KMS-11 (cell line): Measurements from ENCODE around the gene KNL1.

Experiments used
- H2AFZ ChIP-seq: fragments of 200-600 bp; sonication (generic); 2 replicates; pipeline ENCODE4 v1.6.1; 2016; ENCODE audit warnings: antibody characterized with exemption, mixed run types, low read depth
- H3K27ac ChIP-seq: fragments of 200-600 bp; sonication (generic); 2 replicates; pipeline ENCODE4 v1.6.1; 2016; ENCODE audit warnings: mild to moderate bottlenecking, mixed run types
- H3K27me3 ChIP-seq: fragments of 200-600 bp; sonication (generic); 2 replicates; pipeline ENCODE4 v1.6.1; 2017; ENCODE audit warnings: mild to moderate bottlenecking, low read depth, mixed run types, moderate library complexity; ENCODE audit not compliant: insufficient read depth
- H3K36me3 ChIP-seq: fragments of 200-600 bp; sonication (generic); 2 replicates; pipeline ENCODE4 v1.6.1; 2017; ENCODE audit warnings: mild to moderate bottlenecking, mixed run types; ENCODE audit not compliant: insufficient read depth
- H3K4me1 ChIP-seq: fragments of 200-600 bp; sonication (generic); 2 replicates; pipeline ENCODE4 v1.6.1; 2016; ENCODE audit warnings: mild to moderate bottlenecking, low read depth, mixed run types; ENCODE audit not compliant: poor library complexity, severe bottlenecking
- H3K4me2 ChIP-seq: fragments of 200-600 bp; sonication (generic); 2 replicates; pipeline ENCODE4 v1.7.0; 2016; ENCODE audit warnings: mild to moderate bottlenecking, mixed run types
- H3K4me3 ChIP-seq: fragments of 200-600 bp; sonication (generic); IDR thresholded peaks from 2 replicates; pipeline ENCODE4 v1.6.1; 2017; ENCODE audit warnings: low read depth, low read length, mixed read lengths; ENCODE audit not compliant: insufficient read depth
- H3K79me2 ChIP-seq: fragments of 200-600 bp; sonication (generic); 2 replicates; pipeline ENCODE4 v1.6.1; 2016; ENCODE audit warnings: low read depth, mixed run types; ENCODE audit not compliant: insufficient read depth
- H3K9ac ChIP-seq: fragments of 200-600 bp; sonication (generic); 2 replicates; pipeline ENCODE4 v1.6.1; 2016; ENCODE audit warnings: mild to moderate bottlenecking, mixed run types
- H4K20me1 ChIP-seq: fragments of 200-600 bp; sonication (generic); 2 replicates; pipeline ENCODE4 v1.6.1; 2016; ENCODE audit warnings: mild to moderate bottlenecking, mixed run types; ENCODE audit not compliant: insufficient read depth
- TF ChIP-seq, protein P1 (sequence below): fragments of 200-600 bp; sonication (generic); conservative IDR thresholded peaks from 2 replicates; pipeline ENCODE4 v1.6.1; 2017; ENCODE audit warnings: low read depth, mild to moderate bottlenecking, antibody characterized with exemption, low read length, moderate library complexity, mixed read lengths

KNL1 gene

DNA sequence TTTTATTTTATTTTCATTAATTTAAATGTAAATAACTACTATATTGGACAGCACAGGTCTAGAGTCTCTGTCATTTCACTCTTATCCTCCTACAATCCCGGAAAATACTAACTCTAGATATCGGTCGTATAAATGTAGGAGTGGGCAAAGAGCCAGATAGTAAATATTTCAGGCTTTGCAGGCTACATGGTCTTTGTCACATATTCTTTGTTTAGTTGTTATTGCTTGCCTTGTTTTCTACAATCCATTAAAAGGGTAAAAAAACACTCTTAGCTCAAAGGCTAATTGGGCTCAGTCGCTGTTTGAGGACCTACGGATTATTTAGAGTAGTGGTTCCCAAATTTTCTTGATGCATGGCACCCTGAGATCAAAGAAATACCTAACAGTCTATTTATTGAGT is 1.7 kb downstream of the KNL1 start:
- no peaks in the 10 kb centered on the region for H4K20me1 ChIP-seq
- no peak overlapping the region for H2AFZ ChIP-seq
- H3K27ac ChIP-seq: no peak overlapping the region
- H3K27me3 ChIP-seq: no peaks in the 10 kb centered on the region
- peaks cover 23% of the 10 kb centered on the region for H3K4me1 ChIP-seq
- TF ChIP-seq, protein P1, sequence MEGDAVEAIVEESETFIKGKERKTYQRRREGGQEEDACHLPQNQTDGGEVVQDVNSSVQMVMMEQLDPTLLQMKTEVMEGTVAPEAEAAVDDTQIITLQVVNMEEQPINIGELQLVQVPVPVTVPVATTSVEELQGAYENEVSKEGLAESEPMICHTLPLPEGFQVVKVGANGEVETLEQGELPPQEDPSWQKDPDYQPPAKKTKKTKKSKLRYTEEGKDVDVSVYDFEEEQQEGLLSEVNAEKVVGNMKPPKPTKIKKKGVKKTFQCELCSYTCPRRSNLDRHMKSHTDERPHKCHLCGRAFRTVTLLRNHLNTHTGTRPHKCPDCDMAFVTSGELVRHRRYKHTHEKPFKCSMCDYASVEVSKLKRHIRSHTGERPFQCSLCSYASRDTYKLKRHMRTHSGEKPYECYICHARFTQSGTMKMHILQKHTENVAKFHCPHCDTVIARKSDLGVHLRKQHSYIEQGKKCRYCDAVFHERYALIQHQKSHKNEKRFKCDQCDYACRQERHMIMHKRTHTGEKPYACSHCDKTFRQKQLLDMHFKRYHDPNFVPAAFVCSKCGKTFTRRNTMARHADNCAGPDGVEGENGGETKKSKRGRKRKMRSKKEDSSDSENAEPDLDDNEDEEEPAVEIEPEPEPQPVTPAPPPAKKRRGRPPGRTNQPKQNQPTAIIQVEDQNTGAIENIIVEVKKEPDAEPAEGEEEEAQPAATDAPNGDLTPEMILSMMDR: no peak
- no peak overlapping the region for H3K4me3 ChIP-seq
- peak overlapping the region; percentile 77 for H3K4me2 ChIP-seq
- peaks cover 50% of the 10 kb centered on the region for H3K79me2 ChIP-seq
- H3K9ac ChIP-seq: no peak overlapping the region; the same call in 1 of the 2 replicates
- no peaks in the 10 kb centered on the region for H3K36me3 ChIP-seq

DNA sequence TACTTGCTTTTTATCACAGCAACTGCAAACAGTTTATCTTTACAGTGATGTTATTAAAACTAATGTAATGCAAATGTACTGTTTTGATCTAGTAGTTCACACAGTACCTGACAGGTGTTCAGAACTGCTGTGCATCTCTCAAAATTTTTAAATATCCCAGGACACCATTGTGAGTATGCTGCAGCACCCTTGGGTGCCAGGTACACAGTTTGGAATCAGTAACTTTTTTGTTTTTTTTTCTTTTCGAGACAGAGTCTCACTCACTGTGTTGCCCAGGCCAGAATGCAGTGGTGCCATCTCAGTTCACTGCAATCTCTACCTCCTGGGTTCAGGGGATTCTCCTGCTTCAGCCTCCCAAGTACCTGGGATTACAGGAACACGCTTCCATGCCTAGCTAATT is 3.0 kb downstream of the KNL1 start:
- no peaks in the 10 kb centered on the region for H3K27me3 ChIP-seq
- no peak overlapping the region for H3K27ac ChIP-seq
- H3K4me3 ChIP-seq: no peak overlapping the region
- no peaks in the 10 kb centered on the region for H4K20me1 ChIP-seq
- no peaks in the 10 kb centered on the region for H3K36me3 ChIP-seq
- no peak overlapping the region for H3K9ac ChIP-seq
- H3K4me1 ChIP-seq: peaks cover 23% of the 10 kb centered on the region
- peaks cover 56% of the 10 kb centered on the region for H3K79me2 ChIP-seq
- H3K4me2 ChIP-seq: no peak overlapping the region
- TF ChIP-seq, protein P1: no peak
- no peak overlapping the region for H2AFZ ChIP-seq

DNA sequence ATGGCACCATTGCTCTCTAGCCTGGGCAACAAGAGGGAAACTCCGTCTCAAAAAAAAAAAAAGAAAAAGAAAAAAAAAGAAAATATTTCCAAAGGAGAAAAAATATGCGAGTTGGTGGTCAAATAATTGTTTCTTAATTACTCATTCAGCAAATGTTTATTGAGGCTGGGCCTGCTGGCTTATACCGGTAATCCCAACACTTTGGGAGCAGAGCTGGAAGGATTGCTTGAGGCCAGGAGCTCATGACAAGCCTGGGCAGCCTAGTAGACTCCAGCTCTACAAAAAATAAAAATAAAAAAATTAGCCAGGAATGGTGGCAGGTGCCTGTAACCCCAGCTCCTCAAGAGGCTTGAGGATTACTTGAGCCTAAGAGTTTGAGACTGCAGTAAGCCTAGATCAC is 4.1 kb downstream of the KNL1 start:
- Histone ChIP-seq H3K79me2 (peaks cover 56% of the 10 kb centered on the region), H3K4me1 (peaks cover 16% of the 10 kb centered on the region)

DNA sequence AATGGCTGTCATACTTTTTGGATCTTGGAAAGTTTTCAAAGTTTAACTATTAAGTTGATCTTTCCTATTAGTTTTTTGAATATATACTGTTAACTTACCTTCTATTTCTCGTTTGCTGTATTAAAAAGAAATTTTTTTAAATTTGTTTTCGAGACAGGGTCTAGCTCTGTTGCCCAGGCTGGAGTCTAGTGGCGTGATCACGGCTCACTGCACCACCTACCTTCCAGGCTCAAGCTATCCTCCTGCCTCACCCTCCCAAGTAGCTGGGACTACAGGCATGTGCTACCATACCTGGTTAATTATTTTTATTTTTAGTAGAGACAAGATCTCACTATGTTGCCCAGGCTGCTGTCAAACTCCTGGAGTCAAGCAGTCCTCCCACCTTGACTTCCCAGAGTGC is 4.6 kb downstream of the KNL1 start:
- Histone ChIP-seq H4K20me1 (no peaks in the 10 kb centered on the region), H3K4me2 (no peak overlapping the region), H3K79me2 (peaks cover 56% of the 10 kb centered on the region), H3K4me1 (peaks cover 11% of the 10 kb centered on the region), H3K4me3 (no peak overlapping the region), H3K9ac (no peak overlapping the region), H2AFZ (no peak overlapping the region), H3K36me3 (no peaks in the 10 kb centered on the region), H3K27me3 (no peaks in the 10 kb centered on the region), H3K27ac (no peak overlapping the region)
- TF ChIP-seq, protein P1: no peak

More for the DNA sequence above, 4.1 kb downstream of the KNL1 start:
- no peak overlapping the region for H3K4me2 ChIP-seq
- H3K4me3 ChIP-seq: no peak overlapping the region
- H3K9ac ChIP-seq: no peak overlapping the region
- no peak overlapping the region for H2AFZ ChIP-seq
- H3K27me3 ChIP-seq: no peaks in the 10 kb centered on the region
- TF ChIP-seq, protein P1: no peak
- H3K36me3 ChIP-seq: no peaks in the 10 kb centered on the region
- H3K27ac ChIP-seq: no peak overlapping the region
- no peaks in the 10 kb centered on the region for H4K20me1 ChIP-seq

DNA sequence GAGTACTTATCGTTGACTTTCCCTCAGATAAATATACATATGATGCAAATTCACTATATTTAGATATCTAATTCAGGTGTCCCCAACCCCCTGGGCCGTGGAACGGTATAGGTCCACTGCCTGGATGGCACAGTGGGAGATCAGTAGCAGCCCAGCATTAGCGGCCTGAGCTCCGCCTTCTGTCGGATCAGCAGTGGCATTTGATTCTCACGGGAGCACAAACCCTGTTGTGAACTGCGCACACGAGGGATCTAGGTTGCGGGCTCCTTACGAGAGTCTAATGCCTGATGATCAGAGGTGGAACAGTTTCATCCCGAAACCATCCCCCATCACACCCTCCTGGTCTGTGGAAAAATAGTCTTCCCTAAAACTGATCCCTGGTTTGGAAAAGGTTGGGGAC is 6.9 kb downstream of the KNL1 start:
- Histone ChIP-seq H4K20me1 (no peaks in the 10 kb centered on the region), H3K4me1 (peaks cover 4% of the 10 kb centered on the region), H3K4me3 (no peak overlapping the region), H2AFZ (no peak overlapping the region), H3K9ac (no peak overlapping the region), H3K4me2 (no peak overlapping the region), H3K79me2 (peaks cover 42% of the 10 kb centered on the region), H3K27ac (no peak overlapping the region), H3K36me3 (no peaks in the 10 kb centered on the region), H3K27me3 (no peaks in the 10 kb centered on the region)
- TF ChIP-seq, protein P1: no peak
